ENCODE measurements around the gene PTPRH.
"Not testable (repeated sequence)": the region's sequence is repeated elsewhere in the genome, so short reads cannot be mapped to it uniquely, and the experiment has no call there.

Gene PTPRH

GRCh38 chr19:55179606-55180484 lies 29.5 kb downstream of the PTPRH start, which contains the start of gene SYT5:
SYT5 (minus strand) TSS chr19:55180289; CDS start chr19:55179041, 1,248 bp downstream.
- no peak for DNase-seq (ENCODE audit: low read depth)

DNA sequence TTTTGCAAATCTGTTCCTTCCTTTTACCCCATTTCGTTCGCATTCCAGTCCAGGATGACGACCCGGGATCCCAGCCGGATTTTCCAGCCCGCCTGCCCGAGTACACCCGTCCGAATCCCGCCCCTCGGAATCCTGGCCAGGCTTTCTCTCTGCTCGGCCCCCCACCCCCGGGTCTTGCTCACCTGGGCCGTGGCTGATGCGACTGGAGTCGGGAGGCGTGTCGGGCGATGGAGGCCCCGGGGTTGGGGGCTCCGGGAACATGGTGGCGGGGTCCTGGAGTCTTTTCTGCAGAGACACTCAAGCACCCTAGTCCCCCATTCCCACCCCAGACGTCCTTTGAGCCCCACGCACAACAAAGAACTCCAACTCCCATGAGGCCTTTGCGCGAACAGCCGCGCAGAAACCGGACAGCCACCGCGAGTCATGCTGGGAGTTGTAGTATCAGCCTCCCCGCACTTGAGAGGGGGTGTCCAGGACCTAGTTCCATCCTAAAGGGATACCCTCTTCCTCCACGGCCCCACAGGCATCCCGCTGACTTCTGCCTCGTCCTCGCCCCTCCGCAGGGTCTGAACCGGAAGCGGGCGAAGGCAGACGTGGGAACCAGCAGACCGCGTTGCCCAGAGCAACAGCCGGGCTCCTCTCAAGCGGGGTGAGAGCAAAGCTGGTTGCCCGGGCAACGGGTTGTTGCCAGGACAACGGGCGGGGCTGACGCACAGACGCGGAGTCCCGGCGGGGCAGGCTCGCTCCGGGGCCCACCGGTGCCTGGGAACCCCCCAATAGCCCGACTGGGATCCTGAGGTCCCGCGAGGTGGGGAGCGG lies 30.3 kb downstream of the PTPRH start:
- DNase-seq (ENCODE audit: low read depth), result peak; percentile 88

DNA sequence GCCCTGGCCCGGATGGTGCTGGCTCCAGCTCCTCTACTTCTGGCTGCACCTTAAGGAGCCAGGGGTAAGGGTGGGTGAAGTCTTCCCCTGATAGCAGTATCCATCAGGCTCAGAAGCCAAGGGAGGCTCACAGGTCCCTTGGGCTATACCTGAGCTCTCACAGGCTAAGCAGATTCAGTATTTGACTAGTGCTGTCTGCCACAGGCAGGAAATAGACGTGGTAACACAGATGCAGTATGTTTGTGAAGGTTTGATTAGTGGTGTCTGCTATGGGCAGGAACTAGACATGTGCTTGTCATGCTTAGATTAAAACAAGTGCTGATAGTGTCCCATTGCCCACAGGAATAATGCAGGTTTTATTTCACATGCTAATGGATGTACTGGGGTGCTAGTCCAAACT lies 33.2 kb downstream of the PTPRH start:
- DNase-seq (ENCODE audit: low read depth), result no peak

DNA sequence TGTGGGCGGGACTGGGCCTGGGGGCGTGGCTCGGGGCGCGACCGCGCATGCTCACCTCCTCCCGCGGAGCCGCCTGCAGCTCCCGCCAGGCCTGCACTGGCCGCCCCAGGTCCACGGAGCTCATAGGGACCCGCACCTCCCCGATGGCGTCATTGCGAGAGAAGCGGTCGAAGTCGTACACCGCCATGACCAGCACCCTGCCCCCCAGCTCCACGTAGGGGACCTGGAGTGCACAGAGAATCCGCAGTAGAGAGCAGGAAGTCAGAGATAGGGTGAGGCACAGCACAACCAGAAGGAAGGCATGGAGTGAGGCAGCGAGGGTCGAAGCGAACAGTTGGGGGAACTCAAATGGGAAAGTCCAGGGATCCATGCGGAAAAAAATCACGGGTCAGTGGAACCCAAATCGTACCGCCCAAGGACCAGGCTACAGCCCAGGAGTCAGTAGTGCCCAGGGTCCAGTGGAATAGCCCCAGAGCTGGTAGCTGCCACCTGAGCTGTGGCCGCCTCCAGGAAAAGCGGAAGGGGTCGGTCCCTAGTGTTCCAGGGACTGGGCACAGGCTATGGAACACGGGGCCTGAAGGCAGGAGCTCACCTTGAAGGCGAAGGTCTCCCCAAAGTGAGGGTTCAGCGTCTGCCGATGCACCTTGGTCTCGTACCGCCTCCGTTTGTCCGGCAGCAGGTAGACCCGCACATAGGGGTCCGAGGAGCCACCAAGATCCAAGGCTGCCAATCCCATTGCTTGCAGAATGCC lies 34.0 kb downstream of the PTPRH start:
- DNase-seq (ENCODE audit: low read depth), result no peak

- no peak for DNase-seq (ENCODE audit: low read depth)
These were observed 34.7 kb downstream of the PTPRH start for GRCh38 chr19:55174425-55175116.

- DNase-seq (ENCODE audit: low read depth), result peak; percentile 78
These were observed 35.4 kb downstream of the PTPRH start for GRCh38 chr19:55173714-55174409.

GRCh38 chr19:55173186-55173713 lies 36.1 kb downstream of the PTPRH start:
- DNase-seq (ENCODE audit: low read depth), result no peak

DNA sequence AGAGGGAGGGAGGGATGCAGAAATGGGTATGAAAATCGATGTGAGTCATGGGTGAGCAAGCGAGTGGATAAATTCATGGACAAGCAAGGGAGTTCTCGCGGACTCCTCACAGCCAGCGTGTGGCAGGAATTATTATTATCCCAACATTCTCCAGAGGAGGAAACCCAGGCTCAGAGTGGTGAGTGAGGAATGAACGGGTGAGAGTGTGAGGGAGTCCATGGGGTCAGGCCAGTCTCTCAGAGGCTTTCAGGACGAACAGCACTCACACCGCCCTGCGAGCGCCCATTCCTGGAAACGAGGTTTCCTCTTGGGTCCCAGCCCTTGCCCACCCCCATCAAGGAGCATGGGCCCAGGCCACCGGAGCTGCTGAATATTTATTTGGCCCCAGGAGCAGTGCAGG lies 36.6 kb downstream of the PTPRH start:
- peak; percentile 58 for DNase-seq (ENCODE audit: low read depth)

DNA sequence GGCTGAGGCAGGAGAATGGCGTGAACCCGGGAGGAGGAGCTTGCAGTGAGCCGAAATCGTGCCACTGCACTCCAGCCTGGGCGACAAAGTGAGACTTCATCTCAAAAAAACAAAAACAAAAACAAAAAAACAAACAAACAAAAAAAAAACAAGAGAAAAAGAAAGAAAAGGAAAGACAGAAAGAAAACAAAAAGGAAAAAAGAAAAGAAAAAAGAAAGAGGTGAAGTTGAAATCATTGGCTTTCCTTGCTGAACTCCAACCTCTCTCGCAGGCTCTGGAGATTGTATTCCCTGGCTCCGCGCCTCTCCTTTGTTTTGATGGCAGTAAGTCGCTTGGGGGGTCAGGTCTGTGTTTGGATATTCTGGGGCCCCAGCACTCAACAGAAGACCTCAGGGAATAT lies 37.0 kb downstream of the PTPRH start:
- not testable (repeated sequence) for DNase-seq (ENCODE audit: low read depth)

- no peak for DNase-seq (ENCODE audit: low read depth)
These were observed 37.9 kb downstream of the PTPRH start for GRCh38 chr19:55171440-55171839.

DNA sequence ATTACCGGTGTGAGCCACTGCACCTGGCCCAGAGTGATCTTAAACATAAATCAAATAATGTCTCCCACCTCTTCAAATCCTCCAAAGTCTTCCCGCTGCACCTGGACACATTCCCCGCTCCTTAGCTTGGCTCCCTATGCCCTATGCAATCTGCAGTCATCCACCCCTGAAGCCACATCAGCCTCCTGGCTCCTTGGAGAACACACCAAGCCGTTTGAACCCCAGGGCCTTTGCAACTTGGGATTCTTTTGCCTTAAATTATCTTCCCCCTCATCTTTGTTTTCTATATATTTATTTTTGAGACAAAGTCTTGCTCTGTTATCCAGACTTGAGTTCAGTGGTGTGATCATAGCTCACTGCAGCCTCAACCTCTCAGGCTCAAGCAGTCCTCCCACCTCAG lies 40.2 kb downstream of the PTPRH start:
- no peak for DNase-seq (ENCODE audit: low read depth)

DNA sequence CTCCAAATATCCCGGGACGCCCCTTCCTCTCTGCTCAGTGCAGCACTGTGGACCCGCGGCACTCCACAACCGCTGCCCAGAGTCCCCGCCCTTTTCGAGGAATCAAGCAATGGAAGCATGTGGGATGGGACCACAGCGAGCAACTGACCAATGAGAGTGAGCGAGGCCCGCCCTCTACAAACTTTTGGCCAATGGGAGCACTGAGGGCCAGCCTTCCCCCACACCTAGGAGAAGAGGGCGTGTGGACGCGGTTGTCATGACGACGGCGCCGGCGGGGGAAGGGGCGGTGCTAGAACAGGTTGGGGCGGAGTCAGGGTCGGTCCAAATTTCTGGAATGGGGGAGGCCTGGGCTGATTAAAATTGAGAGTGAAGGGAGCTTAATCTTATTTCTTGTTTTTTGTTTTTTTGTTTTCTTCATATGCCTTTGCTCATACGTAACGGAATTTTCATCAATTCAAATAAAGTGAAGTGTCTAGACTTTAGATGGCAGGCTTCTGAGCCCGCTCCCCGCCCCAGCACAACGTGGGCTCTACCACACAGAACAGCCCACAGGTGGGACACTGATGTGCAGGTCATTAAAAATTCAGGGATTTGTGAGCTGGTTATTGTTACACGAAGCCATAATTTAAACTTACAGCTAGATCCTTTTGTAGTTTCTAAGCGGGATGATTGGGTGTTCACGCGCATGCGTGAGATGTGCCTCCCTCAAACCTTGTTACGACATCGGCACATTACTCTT lies 42.6 kb downstream of the PTPRH start, which contains the start of gene DNAAF3:
DNAAF3 (minus strand) TSS at position 84 of the 739 bp plus-strand sequence. CDS start 200 bp downstream, outside the sequence.
- DNase-seq (ENCODE audit: low read depth), result peak; percentile 98

GRCh38 chr19:55165952-55166529 lies 43.3 kb downstream of the PTPRH start:
- peak; percentile 83 for DNase-seq (ENCODE audit: low read depth)

DNA sequence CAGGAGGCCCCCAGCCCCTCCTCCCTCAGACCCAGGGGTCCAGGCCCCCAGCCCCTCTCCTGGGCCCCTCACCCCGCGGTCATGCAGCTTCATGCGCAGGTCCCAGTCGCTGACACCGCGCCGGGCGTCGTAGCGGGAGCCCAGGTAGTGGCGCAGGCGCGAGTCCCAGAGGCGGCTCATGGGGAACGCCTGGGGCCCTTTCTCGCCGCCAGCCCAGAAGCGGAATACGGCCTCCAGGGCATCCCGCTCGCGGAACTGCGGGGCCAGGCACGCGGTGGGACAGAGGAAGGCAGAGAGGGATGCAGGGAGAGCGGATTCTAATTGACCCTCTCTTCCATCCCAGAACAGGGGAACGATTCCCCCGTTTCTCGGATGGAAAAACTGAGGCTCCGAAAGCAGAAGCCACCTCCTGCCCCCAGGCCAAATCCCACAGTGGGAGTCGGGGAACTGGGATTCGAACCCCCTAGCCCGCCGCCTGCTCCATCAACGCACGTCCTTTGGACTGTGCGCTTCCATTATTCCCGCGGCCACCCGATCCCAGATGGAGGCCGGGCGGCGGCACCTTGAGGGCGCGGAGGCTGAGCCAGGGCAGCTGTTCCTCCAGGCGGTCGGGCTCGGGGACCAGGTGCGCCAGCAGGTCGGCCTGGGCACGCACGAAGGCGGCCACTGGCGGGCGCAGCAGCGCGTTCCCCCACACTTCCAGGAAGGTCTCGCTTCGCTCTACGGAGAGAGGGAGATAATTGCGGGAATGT lies 47.6 kb downstream of the PTPRH start:
- no peak for DNase-seq (ENCODE audit: low read depth)

DNA sequence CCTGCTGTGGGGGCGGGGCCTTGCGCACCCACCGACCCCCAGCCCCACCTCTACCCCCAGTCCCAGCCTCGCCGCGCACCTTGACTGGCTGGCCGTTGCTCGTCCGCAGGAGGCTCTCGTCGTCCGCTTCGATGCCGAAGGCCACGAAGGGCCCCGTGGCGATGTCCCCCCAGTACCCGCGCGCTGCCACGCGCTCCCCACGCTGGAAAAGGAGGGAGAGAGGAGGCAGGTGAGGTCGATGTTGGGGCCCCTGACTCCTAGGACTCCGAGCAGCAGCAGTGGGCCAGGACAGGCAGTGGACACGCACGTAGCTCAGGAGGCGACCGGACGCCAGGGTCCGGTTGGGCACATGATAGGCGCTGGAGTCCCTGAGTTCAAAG lies 48.3 kb downstream of the PTPRH start:
- no peak for DNase-seq (ENCODE audit: low read depth)

DNA sequence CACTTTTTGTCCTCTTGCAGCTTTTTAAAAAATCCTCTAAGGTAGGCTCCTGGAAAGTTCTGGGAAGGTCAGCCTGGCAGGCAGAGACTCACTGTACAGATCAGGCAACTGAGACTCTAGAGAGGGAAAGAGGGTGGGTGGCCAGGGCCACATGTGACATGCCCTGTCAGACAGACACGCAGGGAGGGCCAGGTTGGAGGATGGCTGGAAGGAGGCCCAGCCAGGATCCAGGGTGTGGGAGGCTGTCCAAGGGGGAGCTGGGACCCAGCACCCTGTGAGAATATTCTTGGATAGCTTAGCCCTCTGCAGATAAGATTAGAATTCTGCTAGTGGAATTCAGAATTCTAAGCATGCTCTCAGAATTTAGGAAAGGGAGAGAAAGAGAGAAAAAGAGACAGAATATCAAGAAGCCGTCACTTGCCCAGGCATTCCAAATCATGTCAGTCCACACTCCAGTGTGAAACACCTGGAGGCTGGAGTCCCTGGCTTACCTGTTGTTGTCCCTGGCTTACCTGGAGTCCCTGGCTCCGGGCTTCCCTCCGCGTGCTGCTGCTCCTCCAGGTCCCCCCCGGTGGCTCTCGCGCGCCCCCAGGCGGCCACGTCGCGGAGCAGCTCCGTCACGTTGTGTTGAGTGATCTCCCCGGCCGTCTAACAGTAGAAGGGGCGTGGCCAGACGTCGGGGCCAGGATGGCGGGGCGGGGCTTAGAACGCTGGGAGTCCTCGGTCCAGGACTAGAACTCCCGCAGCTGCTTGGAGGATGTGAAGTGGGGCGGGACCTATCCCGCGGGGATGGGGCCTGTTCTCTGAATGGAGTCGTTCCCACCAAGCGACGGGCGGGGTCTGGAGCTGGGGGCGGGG lies 48.9 kb downstream of the PTPRH start:
- DNase-seq (ENCODE audit: low read depth), result peak; percentile 79

DNA sequence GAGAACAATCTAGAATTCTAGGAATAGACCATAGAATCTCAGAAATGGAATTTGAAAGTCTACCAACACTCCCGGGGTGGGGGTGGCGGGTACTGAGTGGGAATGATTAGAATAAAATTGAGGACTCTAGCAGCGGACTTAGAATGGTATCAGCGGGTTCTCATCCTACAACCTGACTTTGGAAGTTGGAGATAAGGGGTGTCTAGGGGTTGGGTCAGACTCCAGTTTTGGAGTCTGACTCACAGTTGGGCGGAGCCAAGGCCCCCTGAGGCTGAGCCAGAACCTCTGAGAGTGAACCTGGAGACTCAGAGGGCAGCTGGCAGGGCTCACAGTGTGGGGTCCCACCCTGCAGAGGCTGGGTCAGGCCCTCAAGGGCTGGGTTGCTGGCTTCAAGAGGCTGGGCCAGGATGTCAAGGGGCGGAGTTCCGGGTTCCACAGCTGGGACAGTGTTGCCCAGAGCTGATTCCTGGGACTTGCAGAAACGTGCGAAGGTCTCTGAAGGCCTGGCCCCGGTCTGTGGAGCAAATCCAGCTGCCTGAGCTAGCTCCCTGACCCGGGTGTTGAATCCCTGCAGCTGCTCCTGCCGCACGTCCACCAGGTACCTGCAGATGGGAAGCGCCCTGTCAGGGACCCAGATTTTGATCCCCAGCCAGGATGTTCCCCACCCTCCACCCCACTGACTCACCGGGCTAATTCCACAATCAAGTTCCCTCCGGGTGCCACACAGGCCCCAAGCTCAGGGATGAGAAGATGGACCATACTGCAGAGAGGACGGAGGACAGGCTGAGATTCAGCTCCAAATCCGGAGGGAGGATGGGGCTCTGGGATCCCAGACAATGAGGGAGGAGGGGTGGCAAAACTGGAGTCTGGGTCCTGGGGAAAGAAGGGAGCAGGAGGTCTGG lies 50.2 kb downstream of the PTPRH start:
- DNase-seq (ENCODE audit: low read depth), result no peak

All from iris pigment epithelial cell (primary cell).